Mononuclear cell (primary cell): ENCODE data around the gene CRYZL1. TPM values are rescaled to one million over a fixed set of nuclear protein-coding genes. Genes with fewer than 3 reads are reported as not detected.

Experiments used
- total RNA-seq: library from RNA; depleted of rRNA; stranded (reverse); fragments of >200 nt; gene quantifications from one replicate; pipeline ENCODE4 v1.2.3, GENCODE V29; 2012

The CRYZL1 gene
- total RNA-seq, 1 donor, result 16.1 TPM

Other genes with a start within 250 kb of the CRYZL1 start
- 88.1 TPM for gene IFNGR2, start 238.3 kb downstream of the CRYZL1 start, total RNA-seq
- 50.5 TPM for gene TMEM50B, start 161.8 kb downstream of the CRYZL1 start, total RNA-seq
- gene DNAJC28, start 150.0 kb downstream of the CRYZL1 start, total RNA-seq, result not detected
- gene GART, start 99.6 kb downstream of the CRYZL1 start, total RNA-seq, result 25.5 TPM
- gene SON, start 98.7 kb downstream of the CRYZL1 start, total RNA-seq, result 310 TPM
- 7.5 TPM for gene DONSON, start 53.1 kb downstream of the CRYZL1 start, total RNA-seq
- gene ITSN1, start 760 bp upstream of the CRYZL1 start, total RNA-seq, result 2.1 TPM